ENCODE data around the gene SEC24D. TPM values are rescaled to one million over a fixed set of nuclear protein-coding genes. Genes with fewer than 3 reads are reported as not detected.

The SEC24D gene
- total RNA-seq, 1 experiment from 2014 or later, result 63.1 TPM

GRCh38 chr4:118739022-118739713 lies 96.8 kb downstream of the SEC24D start:
- Mint-ChIP-seq H3K9me3 (no peaks in the 10 kb centered on the region), H3K27ac (0 out of 2 replicates have a peak overlapping the region, but pooled peaks have one; percentile 5), H3K4me1 (peaks cover 8% of the 10 kb centered on the region), H3K4me3 (no peak overlapping the region), H3K36me3 (peaks cover 57% of the 10 kb centered on the region), H3K27me3 (ENCODE audit: low read depth) (no peaks in the 10 kb centered on the region)
- no peak for TF ChIP-seq ESRRA (CRISPR knock-in tag; IDR thresholded peaks at IDR 0.05; ENCODE audit: borderline replicate concordance)
- no peak for TF ChIP-seq NFYB (CRISPR knock-in tag; conservative IDR thresholded peaks at IDR 0.05; ENCODE audit: low read depth)
- no peak for TF ChIP-seq FOXJ3 (CRISPR knock-in tag; IDR thresholded peaks at IDR 0.05; ENCODE audit: borderline replicate concordance)
- TF ChIP-seq USF2 (CRISPR knock-in tag; IDR thresholded peaks at IDR 0.05), result no peak
- TF ChIP-seq NR3C1 (CRISPR knock-in tag; conservative IDR thresholded peaks at IDR 0.05; ENCODE audit: low read depth), result no peak
- TF ChIP-seq ARID4B (CRISPR knock-in tag; IDR thresholded peaks at IDR 0.05; ENCODE audit: borderline replicate concordance), result no peak
- no peak for TF ChIP-seq MLX (CRISPR knock-in tag; IDR thresholded peaks at IDR 0.05)
- no peak for TF ChIP-seq ATF6 (CRISPR knock-in tag; IDR thresholded peaks at IDR 0.05)
- TF ChIP-seq MXD4 (CRISPR knock-in tag; IDR thresholded peaks at IDR 0.05; ENCODE audit: borderline replicate concordance), result no peak
- TF ChIP-seq NFE2L1 (CRISPR knock-in tag; IDR thresholded peaks at IDR 0.05), result no peak
- no peak for TF ChIP-seq FOXP1 (CRISPR knock-in tag; IDR thresholded peaks at IDR 0.05; ENCODE audit: borderline replicate concordance)
- no peak for TF ChIP-seq CDX4 (CRISPR knock-in tag; IDR thresholded peaks at IDR 0.05; ENCODE audit: borderline replicate concordance)
- no peak for TF ChIP-seq JAZF1 (CRISPR knock-in tag; IDR thresholded peaks at IDR 0.05)
- TF ChIP-seq OVOL2 (CRISPR knock-in tag; IDR thresholded peaks at IDR 0.05; ENCODE audit: borderline replicate concordance), result no peak
- TF ChIP-seq ZBTB43 (CRISPR knock-in tag; IDR thresholded peaks at IDR 0.05), result no peak
- no peak for TF ChIP-seq TEAD4 (CRISPR knock-in tag; IDR thresholded peaks at IDR 0.05)
- TF ChIP-seq ZNF532 (CRISPR knock-in tag; IDR thresholded peaks at IDR 0.05; ENCODE audit: borderline replicate concordance), result no peak
- TF ChIP-seq MYBL2 (CRISPR knock-in tag; IDR thresholded peaks at IDR 0.05), result no peak
- DNase-seq (ENCODE audit: low spot score), result no peak
- ChIA-PET CTCF (interaction anchor here (1.4 kb wide), 1 partner anchor 229 kb away, joined by 3 read pairs; no protein-coding TSS in a partner anchor), POLR2A (no interaction called here)
- ATAC-seq, result peak; percentile 26; the same call in 1 of the 2 replicates
